Measurements from ENCODE around the gene CAMTA1.

DNA sequence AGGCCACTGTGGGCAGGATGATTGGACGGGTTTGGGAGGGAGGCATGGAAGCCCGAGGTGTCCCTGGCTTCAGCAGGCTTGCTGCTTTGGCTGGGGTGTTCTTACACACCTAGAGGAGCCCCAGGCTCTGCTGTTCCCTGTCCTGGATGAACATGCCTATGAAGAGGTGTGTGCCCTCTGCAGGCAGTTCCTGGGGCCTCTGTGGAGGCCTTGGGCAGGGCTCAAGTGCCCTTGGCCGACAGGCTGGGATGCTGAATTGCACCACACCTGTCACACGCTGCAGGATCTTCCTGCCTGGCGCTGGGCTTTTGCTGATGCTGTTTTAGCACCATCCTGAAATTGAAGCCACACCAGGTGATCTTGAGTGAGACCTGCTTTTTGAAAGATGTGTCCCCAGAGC lies 570.8 kb downstream of the CAMTA1 start:
- no peak for TF ChIP-seq EZH2phosphoT487 (IDR thresholded peaks at IDR 0.05; ENCODE audit: borderline replicate concordance)
- no peak for TF ChIP-seq EZH2 (IDR thresholded peaks at IDR 0.05)
- TF ChIP-seq, protein P1, sequence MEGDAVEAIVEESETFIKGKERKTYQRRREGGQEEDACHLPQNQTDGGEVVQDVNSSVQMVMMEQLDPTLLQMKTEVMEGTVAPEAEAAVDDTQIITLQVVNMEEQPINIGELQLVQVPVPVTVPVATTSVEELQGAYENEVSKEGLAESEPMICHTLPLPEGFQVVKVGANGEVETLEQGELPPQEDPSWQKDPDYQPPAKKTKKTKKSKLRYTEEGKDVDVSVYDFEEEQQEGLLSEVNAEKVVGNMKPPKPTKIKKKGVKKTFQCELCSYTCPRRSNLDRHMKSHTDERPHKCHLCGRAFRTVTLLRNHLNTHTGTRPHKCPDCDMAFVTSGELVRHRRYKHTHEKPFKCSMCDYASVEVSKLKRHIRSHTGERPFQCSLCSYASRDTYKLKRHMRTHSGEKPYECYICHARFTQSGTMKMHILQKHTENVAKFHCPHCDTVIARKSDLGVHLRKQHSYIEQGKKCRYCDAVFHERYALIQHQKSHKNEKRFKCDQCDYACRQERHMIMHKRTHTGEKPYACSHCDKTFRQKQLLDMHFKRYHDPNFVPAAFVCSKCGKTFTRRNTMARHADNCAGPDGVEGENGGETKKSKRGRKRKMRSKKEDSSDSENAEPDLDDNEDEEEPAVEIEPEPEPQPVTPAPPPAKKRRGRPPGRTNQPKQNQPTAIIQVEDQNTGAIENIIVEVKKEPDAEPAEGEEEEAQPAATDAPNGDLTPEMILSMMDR (IDR thresholded peaks at IDR 0.05 in 2 of 3, conservative IDR thresholded peaks at IDR 0.05 in 1 of 3; ENCODE audit: borderline replicate concordance in 1 of 3, insufficient read depth in 1 of 3, low read depth in 2 of 3, low read length in 2 of 3) = no peak
- no peak for TF ChIP-seq POLR2A (IDR thresholded peaks at IDR 0.05; ENCODE audit: borderline replicate concordance, extremely low read depth, insufficient read depth, insufficient read length)
- TF ChIP-seq, protein P2, sequence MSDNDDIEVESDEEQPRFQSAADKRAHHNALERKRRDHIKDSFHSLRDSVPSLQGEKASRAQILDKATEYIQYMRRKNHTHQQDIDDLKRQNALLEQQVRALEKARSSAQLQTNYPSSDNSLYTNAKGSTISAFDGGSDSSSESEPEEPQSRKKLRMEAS (IDR thresholded peaks at IDR 0.05) = no peak
- no peak for TF ChIP-seq ZNF274 (IDR thresholded peaks at IDR 0.05; ENCODE audit: low read depth, low read length)
- TF ChIP-seq POLR2AphosphoS5 (IDR thresholded peaks at IDR 0.05; ENCODE audit: low read depth, low read length) = no peak
- TF ChIP-seq SRF (IDR thresholded peaks at IDR 0.05; ENCODE audit: low read depth) = no peak
- TF ChIP-seq SIN3A (IDR thresholded peaks at IDR 0.05; ENCODE audit: low read depth) = no peak
- TF ChIP-seq, protein P3, sequence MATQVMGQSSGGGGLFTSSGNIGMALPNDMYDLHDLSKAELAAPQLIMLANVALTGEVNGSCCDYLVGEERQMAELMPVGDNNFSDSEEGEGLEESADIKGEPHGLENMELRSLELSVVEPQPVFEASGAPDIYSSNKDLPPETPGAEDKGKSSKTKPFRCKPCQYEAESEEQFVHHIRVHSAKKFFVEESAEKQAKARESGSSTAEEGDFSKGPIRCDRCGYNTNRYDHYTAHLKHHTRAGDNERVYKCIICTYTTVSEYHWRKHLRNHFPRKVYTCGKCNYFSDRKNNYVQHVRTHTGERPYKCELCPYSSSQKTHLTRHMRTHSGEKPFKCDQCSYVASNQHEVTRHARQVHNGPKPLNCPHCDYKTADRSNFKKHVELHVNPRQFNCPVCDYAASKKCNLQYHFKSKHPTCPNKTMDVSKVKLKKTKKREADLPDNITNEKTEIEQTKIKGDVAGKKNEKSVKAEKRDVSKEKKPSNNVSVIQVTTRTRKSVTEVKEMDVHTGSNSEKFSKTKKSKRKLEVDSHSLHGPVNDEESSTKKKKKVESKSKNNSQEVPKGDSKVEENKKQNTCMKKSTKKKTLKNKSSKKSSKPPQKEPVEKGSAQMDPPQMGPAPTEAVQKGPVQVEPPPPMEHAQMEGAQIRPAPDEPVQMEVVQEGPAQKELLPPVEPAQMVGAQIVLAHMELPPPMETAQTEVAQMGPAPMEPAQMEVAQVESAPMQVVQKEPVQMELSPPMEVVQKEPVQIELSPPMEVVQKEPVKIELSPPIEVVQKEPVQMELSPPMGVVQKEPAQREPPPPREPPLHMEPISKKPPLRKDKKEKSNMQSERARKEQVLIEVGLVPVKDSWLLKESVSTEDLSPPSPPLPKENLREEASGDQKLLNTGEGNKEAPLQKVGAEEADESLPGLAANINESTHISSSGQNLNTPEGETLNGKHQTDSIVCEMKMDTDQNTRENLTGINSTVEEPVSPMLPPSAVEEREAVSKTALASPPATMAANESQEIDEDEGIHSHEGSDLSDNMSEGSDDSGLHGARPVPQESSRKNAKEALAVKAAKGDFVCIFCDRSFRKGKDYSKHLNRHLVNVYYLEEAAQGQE (IDR thresholded peaks at IDR 0.05; ENCODE audit: low read depth) = no peak
- no peak for TF ChIP-seq YY1 (IDR thresholded peaks at IDR 0.05; ENCODE audit: extremely low read depth, insufficient replicate concordance, low read depth, low read length)
- TF ChIP-seq FOSL1 (IDR thresholded peaks at IDR 0.05; ENCODE audit: low read depth) = no peak
- TF ChIP-seq TCF7L2 (IDR thresholded peaks at IDR 0.05; ENCODE audit: borderline replicate concordance, extremely low read depth, insufficient read depth, insufficient read length) = no peak

Data from HCT116 (cell line).